ENCODE data around the gene CARD14. TPM values are rescaled to one million over a fixed set of nuclear protein-coding genes. Genes with fewer than 3 reads are reported as not detected.

Gene CARD14
- total RNA-seq, 1 experiment from 2014 or later = 16.5 TPM

DNA sequence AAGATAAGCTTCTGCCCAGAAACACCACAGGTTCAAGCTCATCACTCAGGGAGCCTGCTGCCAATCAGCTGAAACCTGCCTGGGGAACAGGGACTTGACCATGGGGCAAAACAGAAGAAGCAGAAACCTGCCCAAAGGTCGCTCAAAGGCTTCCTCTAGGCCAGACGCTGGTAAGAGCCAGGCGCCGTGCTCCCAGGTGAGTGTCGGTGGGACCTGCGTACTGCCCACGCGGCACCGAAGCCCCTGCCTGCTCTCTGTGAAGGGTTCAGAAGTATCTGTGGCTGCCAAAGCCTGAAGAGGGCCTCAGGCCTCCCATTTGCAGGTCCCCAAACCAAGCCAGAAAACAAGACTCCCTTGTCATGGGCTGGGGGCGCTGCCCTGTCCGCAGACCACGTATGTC lies 39.9 kb downstream of the CARD14 start:
- ChIA-PET CTCF (no interaction called here), POLR2A (ENCODE audit: unreplicated experiment) (no interaction called here)
- BruUV-seq (replicated peaks) = no TSS peak
- intact Hi-C loops (cut with micrococcal nuclease; ENCODE audit: unreplicated experiment) = no loop called here
- no peak for DNase-seq
- H3K27me3 ChIP-seq (ENCODE audit: insufficient read depth, low read depth) = no peaks in the 10 kb centered on the region
- H3K9me2 ChIP-seq (ENCODE audit: insufficient read depth) = no peaks in the 10 kb centered on the region
- H3K36me3 ChIP-seq (ENCODE audit: low read depth) = no peaks in the 10 kb centered on the region
- no peak overlapping the region for H3K4me2 ChIP-seq
- H3K9me3 ChIP-seq (ENCODE audit: insufficient read depth, low read depth) = no peaks in the 10 kb centered on the region
- H3F3A ChIP-seq (ENCODE audit: insufficient read depth, low read depth) = no peaks in the 10 kb centered on the region
- H3K4me3 ChIP-seq = no peak overlapping the region
- H3K79me2 ChIP-seq (ENCODE audit: low read depth) = no peaks in the 10 kb centered on the region
- no peak overlapping the region for H3K27ac ChIP-seq
- no peaks in the 10 kb centered on the region for H4K20me1 ChIP-seq (ENCODE audit: insufficient read depth)
- H2AFZ ChIP-seq = no peak overlapping the region
- no peaks in the 10 kb centered on the region for H3K4me1 ChIP-seq (replicated peaks; ENCODE audit: insufficient read depth)
- TF ChIP-seq EZH2 (IDR thresholded peaks at IDR 0.05; ENCODE audit: low read depth) = no peak
- TF ChIP-seq, protein P1, sequence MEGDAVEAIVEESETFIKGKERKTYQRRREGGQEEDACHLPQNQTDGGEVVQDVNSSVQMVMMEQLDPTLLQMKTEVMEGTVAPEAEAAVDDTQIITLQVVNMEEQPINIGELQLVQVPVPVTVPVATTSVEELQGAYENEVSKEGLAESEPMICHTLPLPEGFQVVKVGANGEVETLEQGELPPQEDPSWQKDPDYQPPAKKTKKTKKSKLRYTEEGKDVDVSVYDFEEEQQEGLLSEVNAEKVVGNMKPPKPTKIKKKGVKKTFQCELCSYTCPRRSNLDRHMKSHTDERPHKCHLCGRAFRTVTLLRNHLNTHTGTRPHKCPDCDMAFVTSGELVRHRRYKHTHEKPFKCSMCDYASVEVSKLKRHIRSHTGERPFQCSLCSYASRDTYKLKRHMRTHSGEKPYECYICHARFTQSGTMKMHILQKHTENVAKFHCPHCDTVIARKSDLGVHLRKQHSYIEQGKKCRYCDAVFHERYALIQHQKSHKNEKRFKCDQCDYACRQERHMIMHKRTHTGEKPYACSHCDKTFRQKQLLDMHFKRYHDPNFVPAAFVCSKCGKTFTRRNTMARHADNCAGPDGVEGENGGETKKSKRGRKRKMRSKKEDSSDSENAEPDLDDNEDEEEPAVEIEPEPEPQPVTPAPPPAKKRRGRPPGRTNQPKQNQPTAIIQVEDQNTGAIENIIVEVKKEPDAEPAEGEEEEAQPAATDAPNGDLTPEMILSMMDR (conservative IDR thresholded peaks at IDR 0.05) = no peak

DNA sequence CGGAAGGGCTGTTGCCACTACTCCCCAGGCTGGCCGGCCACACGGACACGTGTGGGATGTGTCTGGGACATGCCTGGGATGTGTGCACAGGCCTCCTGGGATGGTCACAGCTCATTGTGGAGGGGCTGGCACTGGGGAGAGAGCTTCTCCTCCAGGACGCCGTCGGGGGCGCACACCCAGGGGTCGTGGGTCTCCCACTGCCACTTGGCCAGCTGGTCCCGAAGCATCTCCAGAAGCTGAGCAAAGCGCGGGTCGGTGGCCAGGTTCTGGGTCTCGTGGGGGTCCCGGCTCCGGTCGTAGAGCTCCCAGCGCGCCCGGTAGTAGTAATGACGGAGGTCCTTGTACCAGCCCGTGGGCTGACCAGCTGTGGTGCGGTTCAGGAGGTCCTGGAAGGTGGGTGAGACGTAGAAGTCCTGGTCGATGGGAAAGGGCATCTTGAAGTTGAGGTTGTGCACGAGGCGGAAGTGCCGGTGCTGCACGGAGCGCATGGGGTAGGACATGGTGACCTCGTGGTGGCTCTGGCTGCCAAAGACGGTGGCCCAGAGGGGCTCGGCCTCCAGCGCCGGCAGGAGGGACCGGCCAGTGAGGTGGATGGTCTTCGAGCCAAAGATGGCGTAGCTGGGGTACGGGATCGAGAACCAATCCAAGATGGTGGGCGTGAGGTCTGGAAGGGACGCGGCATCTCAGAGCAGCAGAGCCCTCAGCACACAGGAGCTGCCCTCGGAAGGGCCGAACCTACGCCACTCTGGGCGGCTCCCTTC lies 40.7 kb downstream of the CARD14 start:
- Histone ChIP-seq H3K27ac (no peak overlapping the region), H2AFZ (no peak overlapping the region), H3K79me2 (ENCODE audit: low read depth) (no peaks in the 10 kb centered on the region), H3K4me1 (replicated peaks; ENCODE audit: insufficient read depth) (no peaks in the 10 kb centered on the region), H3K27me3 (ENCODE audit: insufficient read depth, low read depth) (no peaks in the 10 kb centered on the region), H3K36me3 (ENCODE audit: low read depth) (no peaks in the 10 kb centered on the region), H3F3A (ENCODE audit: insufficient read depth, low read depth) (no peaks in the 10 kb centered on the region), H3K9me3 (ENCODE audit: insufficient read depth, low read depth) (no peaks in the 10 kb centered on the region), H3K4me2 (no peak overlapping the region), H4K20me1 (ENCODE audit: insufficient read depth) (no peaks in the 10 kb centered on the region), H3K9me2 (ENCODE audit: insufficient read depth) (no peaks in the 10 kb centered on the region), H3K4me3 (no peak overlapping the region)
- intact Hi-C loops (cut with micrococcal nuclease; ENCODE audit: unreplicated experiment) = no loop called here
- CTCF ChIA-PET = no interaction called here
- POLR2A ChIA-PET (ENCODE audit: unreplicated experiment) = no interaction called here
- no peak for TF ChIP-seq EZH2 (IDR thresholded peaks at IDR 0.05; ENCODE audit: low read depth)
- TF ChIP-seq, protein P1 (conservative IDR thresholded peaks at IDR 0.05) = no peak
- BruUV-seq (replicated peaks) = no TSS peak
- no peak for DNase-seq

DNA sequence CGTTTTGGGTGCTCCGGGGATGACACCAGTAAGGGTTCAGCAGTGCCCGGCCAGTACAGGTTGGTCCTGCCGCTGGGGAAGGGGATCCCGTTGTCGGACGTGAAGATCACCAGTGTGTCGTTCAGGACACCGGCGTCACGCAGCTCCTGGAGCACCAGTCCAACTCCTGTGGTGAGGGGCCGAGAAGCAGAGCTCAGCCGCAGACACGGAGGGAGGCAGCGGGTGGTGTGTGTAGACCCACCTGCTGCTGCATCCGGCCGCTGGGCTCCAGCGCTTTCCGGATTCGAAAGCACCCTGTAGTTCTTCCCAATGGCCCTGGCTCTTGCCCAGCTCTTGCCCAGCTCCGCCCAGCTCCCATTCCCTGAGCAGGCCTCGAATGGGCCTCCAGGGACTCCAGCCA lies 42.3 kb downstream of the CARD14 start:
- POLR2A ChIA-PET (ENCODE audit: unreplicated experiment) = no interaction called here
- Histone ChIP-seq H3K4me3 (no peak overlapping the region), H3K9me2 (ENCODE audit: insufficient read depth) (no peaks in the 10 kb centered on the region), H3K9me3 (ENCODE audit: insufficient read depth, low read depth) (no peaks in the 10 kb centered on the region), H3K27me3 (ENCODE audit: insufficient read depth, low read depth) (no peaks in the 10 kb centered on the region), H4K20me1 (ENCODE audit: insufficient read depth) (no peaks in the 10 kb centered on the region), H2AFZ (no peak overlapping the region), H3K4me1 (replicated peaks; ENCODE audit: insufficient read depth) (no peaks in the 10 kb centered on the region), H3K27ac (no peak overlapping the region), H3K79me2 (ENCODE audit: low read depth) (no peaks in the 10 kb centered on the region), H3K36me3 (ENCODE audit: low read depth) (no peaks in the 10 kb centered on the region), H3F3A (ENCODE audit: insufficient read depth, low read depth) (no peaks in the 10 kb centered on the region), H3K4me2 (no peak overlapping the region)
- CTCF ChIA-PET = interaction anchor here (0.5 kb wide), 1 partner anchor 111 kb away, joined by 3 read pairs; the partner anchor contains the start of gene GAA
- intact Hi-C loops (cut with micrococcal nuclease; ENCODE audit: unreplicated experiment) = no loop called here
- no peak for TF ChIP-seq EZH2 (IDR thresholded peaks at IDR 0.05; ENCODE audit: low read depth)
- TF ChIP-seq, protein P1 (conservative IDR thresholded peaks at IDR 0.05) = no peak
- no TSS peak for BruUV-seq (replicated peaks)
- no peak for DNase-seq

Data from PC-9 (cell line).